ENCODE results near the gene LIMCH1. TPM values are rescaled to one million over a fixed set of nuclear protein-coding genes. Genes with fewer than 3 reads are reported as not detected.

Gene LIMCH1
- polyA plus RNA-seq, 1 of the 3 experiments (the other 2 are of a cell fraction), result 1.2 TPM

DNA sequence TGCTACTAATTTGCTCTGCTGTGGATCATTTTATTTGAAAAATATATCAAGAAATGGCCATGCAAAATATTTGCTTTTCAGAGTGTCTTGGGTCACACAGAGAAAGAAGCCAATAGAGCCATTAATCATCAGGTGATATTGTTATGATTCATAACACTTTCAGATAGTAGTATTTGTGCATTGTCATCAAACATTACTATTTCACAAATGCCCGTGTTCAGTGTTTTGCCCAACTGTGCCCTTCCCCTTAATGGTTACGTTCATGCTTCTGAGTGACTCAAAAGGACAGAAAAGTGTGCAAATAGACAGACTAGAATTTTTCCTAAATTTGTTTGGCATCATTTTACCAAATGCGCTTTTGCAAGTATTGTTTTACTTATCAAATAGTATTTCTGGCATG, 164.0 kb downstream of the LIMCH1 start:
- no peaks in the 10 kb centered on the region for H3K9me3 ChIP-seq
- no peak overlapping the region for H3K9ac ChIP-seq
- H3K9me2 ChIP-seq, result no peaks in the 10 kb centered on the region
- no peaks in the 10 kb centered on the region for H3F3A ChIP-seq (replicated peaks; ENCODE audit: insufficient read depth)
- H3K27me3 ChIP-seq (ENCODE audit: insufficient read depth), result no peaks in the 10 kb centered on the region
- TF ChIP-seq, protein P1, sequence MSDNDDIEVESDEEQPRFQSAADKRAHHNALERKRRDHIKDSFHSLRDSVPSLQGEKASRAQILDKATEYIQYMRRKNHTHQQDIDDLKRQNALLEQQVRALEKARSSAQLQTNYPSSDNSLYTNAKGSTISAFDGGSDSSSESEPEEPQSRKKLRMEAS (IDR thresholded peaks at IDR 0.05; ENCODE audit: low read depth), result no peak
- TF ChIP-seq, protein P2, sequence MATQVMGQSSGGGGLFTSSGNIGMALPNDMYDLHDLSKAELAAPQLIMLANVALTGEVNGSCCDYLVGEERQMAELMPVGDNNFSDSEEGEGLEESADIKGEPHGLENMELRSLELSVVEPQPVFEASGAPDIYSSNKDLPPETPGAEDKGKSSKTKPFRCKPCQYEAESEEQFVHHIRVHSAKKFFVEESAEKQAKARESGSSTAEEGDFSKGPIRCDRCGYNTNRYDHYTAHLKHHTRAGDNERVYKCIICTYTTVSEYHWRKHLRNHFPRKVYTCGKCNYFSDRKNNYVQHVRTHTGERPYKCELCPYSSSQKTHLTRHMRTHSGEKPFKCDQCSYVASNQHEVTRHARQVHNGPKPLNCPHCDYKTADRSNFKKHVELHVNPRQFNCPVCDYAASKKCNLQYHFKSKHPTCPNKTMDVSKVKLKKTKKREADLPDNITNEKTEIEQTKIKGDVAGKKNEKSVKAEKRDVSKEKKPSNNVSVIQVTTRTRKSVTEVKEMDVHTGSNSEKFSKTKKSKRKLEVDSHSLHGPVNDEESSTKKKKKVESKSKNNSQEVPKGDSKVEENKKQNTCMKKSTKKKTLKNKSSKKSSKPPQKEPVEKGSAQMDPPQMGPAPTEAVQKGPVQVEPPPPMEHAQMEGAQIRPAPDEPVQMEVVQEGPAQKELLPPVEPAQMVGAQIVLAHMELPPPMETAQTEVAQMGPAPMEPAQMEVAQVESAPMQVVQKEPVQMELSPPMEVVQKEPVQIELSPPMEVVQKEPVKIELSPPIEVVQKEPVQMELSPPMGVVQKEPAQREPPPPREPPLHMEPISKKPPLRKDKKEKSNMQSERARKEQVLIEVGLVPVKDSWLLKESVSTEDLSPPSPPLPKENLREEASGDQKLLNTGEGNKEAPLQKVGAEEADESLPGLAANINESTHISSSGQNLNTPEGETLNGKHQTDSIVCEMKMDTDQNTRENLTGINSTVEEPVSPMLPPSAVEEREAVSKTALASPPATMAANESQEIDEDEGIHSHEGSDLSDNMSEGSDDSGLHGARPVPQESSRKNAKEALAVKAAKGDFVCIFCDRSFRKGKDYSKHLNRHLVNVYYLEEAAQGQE (IDR thresholded peaks at IDR 0.05; ENCODE audit: low read depth, low read length), result no peak
- TF ChIP-seq, protein P3, sequence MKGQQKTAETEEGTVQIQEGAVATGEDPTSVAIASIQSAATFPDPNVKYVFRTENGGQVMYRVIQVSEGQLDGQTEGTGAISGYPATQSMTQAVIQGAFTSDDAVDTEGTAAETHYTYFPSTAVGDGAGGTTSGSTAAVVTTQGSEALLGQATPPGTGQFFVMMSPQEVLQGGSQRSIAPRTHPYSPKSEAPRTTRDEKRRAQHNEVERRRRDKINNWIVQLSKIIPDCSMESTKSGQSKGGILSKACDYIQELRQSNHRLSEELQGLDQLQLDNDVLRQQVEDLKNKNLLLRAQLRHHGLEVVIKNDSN (IDR thresholded peaks at IDR 0.05; ENCODE audit: borderline replicate concordance, low read depth), result no peak
- TF ChIP-seq, protein P4, sequence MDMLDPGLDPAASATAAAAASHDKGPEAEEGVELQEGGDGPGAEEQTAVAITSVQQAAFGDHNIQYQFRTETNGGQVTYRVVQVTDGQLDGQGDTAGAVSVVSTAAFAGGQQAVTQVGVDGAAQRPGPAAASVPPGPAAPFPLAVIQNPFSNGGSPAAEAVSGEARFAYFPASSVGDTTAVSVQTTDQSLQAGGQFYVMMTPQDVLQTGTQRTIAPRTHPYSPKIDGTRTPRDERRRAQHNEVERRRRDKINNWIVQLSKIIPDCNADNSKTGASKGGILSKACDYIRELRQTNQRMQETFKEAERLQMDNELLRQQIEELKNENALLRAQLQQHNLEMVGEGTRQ (IDR thresholded peaks at IDR 0.05; ENCODE audit: borderline replicate concordance, low read depth, low read length), result no peak
- TF ChIP-seq JUND (IDR thresholded peaks at IDR 0.05) (no peak), RFX5 (IDR thresholded peaks at IDR 0.05; ENCODE audit: low read length) (no peak), NFIC (IDR thresholded peaks at IDR 0.05; ENCODE audit: borderline replicate concordance) (no peak), CHD2 (IDR thresholded peaks at IDR 0.05; ENCODE audit: low read length, partially characterized antibody) (no peak), SIN3A (IDR thresholded peaks at IDR 0.05; ENCODE audit: borderline replicate concordance, low read depth, low read length) (no peak), MEF2A (IDR thresholded peaks at IDR 0.05; ENCODE audit: borderline replicate concordance, low read depth) (no peak), EP300 (IDR thresholded peaks at IDR 0.05; ENCODE audit: borderline replicate concordance in 1 of 2, low read depth in 1 of 2, low read length in 1 of 2) (no peak), ELF1 (IDR thresholded peaks at IDR 0.05) (no peak), TCF12 (IDR thresholded peaks at IDR 0.05) (no peak), FOSL2 (IDR thresholded peaks at IDR 0.05; ENCODE audit: borderline replicate concordance, low read depth) (no peak), EZH2phosphoT487 (IDR thresholded peaks at IDR 0.05; ENCODE audit: borderline replicate concordance, low read depth) (no peak), GATA2 (CRISPR knock-in tag; IDR thresholded peaks at IDR 0.05) (no peak), YY1 (IDR thresholded peaks at IDR 0.05; ENCODE audit: low read depth) (no peak), RAD21 (IDR thresholded peaks at IDR 0.05; ENCODE audit: low read length) (no peak)
- TF ChIP-seq, protein P5, sequence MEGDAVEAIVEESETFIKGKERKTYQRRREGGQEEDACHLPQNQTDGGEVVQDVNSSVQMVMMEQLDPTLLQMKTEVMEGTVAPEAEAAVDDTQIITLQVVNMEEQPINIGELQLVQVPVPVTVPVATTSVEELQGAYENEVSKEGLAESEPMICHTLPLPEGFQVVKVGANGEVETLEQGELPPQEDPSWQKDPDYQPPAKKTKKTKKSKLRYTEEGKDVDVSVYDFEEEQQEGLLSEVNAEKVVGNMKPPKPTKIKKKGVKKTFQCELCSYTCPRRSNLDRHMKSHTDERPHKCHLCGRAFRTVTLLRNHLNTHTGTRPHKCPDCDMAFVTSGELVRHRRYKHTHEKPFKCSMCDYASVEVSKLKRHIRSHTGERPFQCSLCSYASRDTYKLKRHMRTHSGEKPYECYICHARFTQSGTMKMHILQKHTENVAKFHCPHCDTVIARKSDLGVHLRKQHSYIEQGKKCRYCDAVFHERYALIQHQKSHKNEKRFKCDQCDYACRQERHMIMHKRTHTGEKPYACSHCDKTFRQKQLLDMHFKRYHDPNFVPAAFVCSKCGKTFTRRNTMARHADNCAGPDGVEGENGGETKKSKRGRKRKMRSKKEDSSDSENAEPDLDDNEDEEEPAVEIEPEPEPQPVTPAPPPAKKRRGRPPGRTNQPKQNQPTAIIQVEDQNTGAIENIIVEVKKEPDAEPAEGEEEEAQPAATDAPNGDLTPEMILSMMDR (IDR thresholded peaks at IDR 0.05), result no peak
- H3K4me2 ChIP-seq, result no peak overlapping the region
- CTCF ChIA-PET, result interaction anchor here (2.7 to 2.8 kb wide), 2 partner anchors 8 to 186 kb away, joined by 11 to 12 read pairs; no protein-coding TSS in a partner anchor
- no peak for DNase-seq
- no peaks in the 10 kb centered on the region for H3K79me2 ChIP-seq (ENCODE audit: insufficient read depth)
- H3K27ac ChIP-seq (ENCODE audit: low read depth in 2 of 2, low read length in 1 of 2), result no peak overlapping the region
- no peaks in the 10 kb centered on the region for H3K4me1 ChIP-seq (ENCODE audit: control insufficient read depth in 1 of 2, insufficient read depth in 2 of 2, low read depth in 1 of 2, low read length in 1 of 2)
- no peaks in the 10 kb centered on the region for H4K20me1 ChIP-seq (ENCODE audit: insufficient read depth)
- WGBS (ENCODE audit: low lambda C conversion rate), result 37% methylated on average over 3 of the region's 3 CpGs
- POLR2A ChIA-PET, result no interaction called here
- H2AFZ ChIP-seq (ENCODE audit: low read depth), result no peak overlapping the region
- H3K36me3 ChIP-seq (replicated peaks in 1 of 2; ENCODE audit: control insufficient read depth in 1 of 2, insufficient read depth in 2 of 2, low read length in 1 of 2), result no peaks in the 10 kb centered on the region
- no peak overlapping the region for H3K4me3 ChIP-seq (ENCODE audit: low read depth in 2 of 2, low read length in 1 of 2)
